Psoas muscle (tissue), 8 donors: ENCODE data around the gene ARNT2. TPM values are rescaled to one million over a fixed set of nuclear protein-coding genes. Genes with fewer than 3 reads are reported as not detected.

Experiments used
- ATAC-seq, 4 donors: fragments of 200-7000 bp; cut with Tn5 transposase; one replicate each; pipeline ENCODE4 v1.9.1; 2020; ENCODE audit warnings: moderate library complexity in 3 of 4, mild to moderate bottlenecking in 2 of 4
- DNase-seq, 2 donors: peaks; one replicate each; pipeline ENCODE4 v3.0.0-alpha.2; 2020
- H3K27ac ChIP-seq: fragments of 200-600 bp; one replicate; pipeline ENCODE4 v1.8.0; 2022
- H3K27me3 ChIP-seq, 3 donors: fragments of 200-600 bp in 1 of 3; one replicate each; pipeline versions ENCODE4 v1.6.1 to v1.8.0; 2013 to 2022; ENCODE audit warnings: low read length in 2 of 3, mild to moderate bottlenecking in 2 of 3, moderate library complexity in 1 of 3; ENCODE audit not compliant: insufficient read depth in 3 of 3
- H3K36me3 ChIP-seq, 2 donors: fragments of 200-600 bp in 1 of 2; one replicate each; pipeline versions ENCODE4 v1.6.1 to v1.8.0; 2013 to 2022; ENCODE audit warnings: low read depth in 1 of 2, mild to moderate bottlenecking in 1 of 2, moderate library complexity in 1 of 2; ENCODE audit not compliant: insufficient read depth in 1 of 2
- H3K4me1 ChIP-seq: fragments of 200-600 bp; one replicate; pipeline ENCODE4 v1.8.0; 2022
- H3K4me3 ChIP-seq: fragments of 200-600 bp; one replicate; pipeline ENCODE4 v1.8.0; 2022; ENCODE audit warnings: mild to moderate bottlenecking
- H3K9me3 ChIP-seq: fragments of 200-600 bp; one replicate; pipeline ENCODE4 v1.8.0; 2022
- CTCF ChIP-seq: fragments of 200-600 bp; IDR thresholded peaks from one replicate; pipeline ENCODE4 v1.8.0; 2022; ENCODE audit warnings: antibody characterized with exemption
- WGBS, 3 donors: extraction: QIAGEN DNeasy Blood & Tissue Kit; methylation state at CpG; one replicate each; pipeline versions ENCODE4 v1.1.6 to v1.1.7; 2013; 5-methylcytosine and 5-hydroxymethylcytosine counted together
- intact Hi-C, 2 donors: fragments of 100-400 bp; cut with DNase I; formaldehyde crosslinking; loops; one replicate each; pipeline versions ENCODE4 v1.11.0 to v1.14.2; 2022
- polyA plus RNA-seq, 3 donors: library from polyadenylated mRNA; stranded (reverse); fragments of 200-250 nt; gene quantifications; one replicate each; pipeline ENCODE4 v1.2.3, GENCODE V29; 2013
- total RNA-seq, 4 donors: library from RNA; stranded (reverse); fragmentation: NEBNext Ultra II Directional in 2 of 4; extraction: Animal tissue kit (Norgen Biotek cat#: 25700) in 2 of 4; gene quantifications; one replicate each; pipeline versions ENCODE4 v1.2.1 to v1.2.4, GENCODE V29; 2021 to 2023
- donor health status: healthy with polysubstance abuse.
- donor health status: DM: no; HTN: no; CAD: no; lungs with moderate emphysema.
- donor health status: Bipolar disorder and iron deficiency.
- donor health status: healthy.
- donor health status: DM: yes; HTN: yes; CAD: no.
- donor health status: DM: no; HTN: no; CAD: no.
- donor health status: DM: no; HTN: no; CAD: no.
- donor health status: DM: yes; HTN: yes; CAD: no.

Gene ARNT2
- total and polyA plus RNA-seq, 7 donors = 0.09 to 12.2 (median 4.4) TPM

GRCh38 chr15:80549654-80550053 lies 145.5 kb downstream of the ARNT2 start:
- Histone ChIP-seq H3K36me3 (peaks cover 0 to 3% of the 10 kb centered on the region in 2 donors), H3K4me1 (no peaks in the 10 kb centered on the region), H3K9me3 (no peaks in the 10 kb centered on the region), H3K27ac (no peak overlapping the region), H3K27me3 (no peaks in the 10 kb centered on the region), H3K4me3 (no peak overlapping the region)
- WGBS, 3 donors = 80 to 86% (median 82%) methylated on average over 3 of the region's 3 CpGs
- ATAC-seq (no peak), DNase-seq (no peak)
- intact Hi-C loops = no loop called here
- TF ChIP-seq CTCF = no peak

- H3K27me3 ChIP-seq = no peaks in the 10 kb centered on the region
- WGBS, 3 donors = 68% methylated on average over 5 of the region's 5 CpGs
- no peak for TF ChIP-seq CTCF
- DNase-seq (no peak), ATAC-seq (no peak)
- intact Hi-C loops = no loop called here
- no peak overlapping the region for H3K4me3 ChIP-seq
- no peak overlapping the region for H3K27ac ChIP-seq
- peaks cover 0 to 3% of the 10 kb centered on the region in 2 donors for H3K36me3 ChIP-seq
- no peaks in the 10 kb centered on the region for H3K4me1 ChIP-seq
- no peaks in the 10 kb centered on the region for H3K9me3 ChIP-seq
These were observed 146.2 kb downstream of the ARNT2 start for GRCh38 chr15:80550219-80550907.

- intact Hi-C loops = no loop called here
- no peaks in the 10 kb centered on the region for H3K9me3 ChIP-seq
- no peaks in the 10 kb centered on the region for H3K4me1 ChIP-seq
- no peak for TF ChIP-seq CTCF
- H3K4me3 ChIP-seq = no peak overlapping the region
- no peak overlapping the region for H3K27ac ChIP-seq
- H3K27me3 ChIP-seq = no peaks in the 10 kb centered on the region
- H3K36me3 ChIP-seq = peaks cover 0 to 3% of the 10 kb centered on the region in 2 donors
- ATAC-seq (no peak), DNase-seq (no peak)
- 45 to 53% (median 49%) methylated on average over 4 of the region's 4 CpGs for WGBS, 3 donors
These were observed 146.7 kb downstream of the ARNT2 start for GRCh38 chr15:80550908-80551260.

- Histone ChIP-seq H3K9me3 (no peaks in the 10 kb centered on the region), H3K27ac (no peak overlapping the region), H3K4me1 (no peaks in the 10 kb centered on the region), H3K36me3 (peaks cover 0 to 3% of the 10 kb centered on the region in 2 donors), H3K4me3 (no peak overlapping the region), H3K27me3 (no peaks in the 10 kb centered on the region)
- ATAC-seq (no peak), DNase-seq (no peak)
- TF ChIP-seq CTCF = no peak
- WGBS, 3 donors = 93% methylated on average over 3 of the region's 3 CpGs
- intact Hi-C loops = no loop called here
These were observed 147.2 kb downstream of the ARNT2 start for GRCh38 chr15:80551348-80551747.

- 62 to 71% (median 71%) methylated on average over 1 of the region's 1 CpG for WGBS, 3 donors
- Histone ChIP-seq H3K36me3 (peaks cover 0 to 3% of the 10 kb centered on the region in 2 donors), H3K27me3 (no peaks in the 10 kb centered on the region), H3K4me1 (no peaks in the 10 kb centered on the region), H3K4me3 (no peak overlapping the region), H3K27ac (no peak overlapping the region), H3K9me3 (no peaks in the 10 kb centered on the region)
- TF ChIP-seq CTCF = no peak
- ATAC-seq (no peak), DNase-seq (no peak)
- intact Hi-C loops = no loop called here
These were observed 150.4 kb downstream of the ARNT2 start for GRCh38 chr15:80554560-80554959.
